Measurements from ENCODE around the gene NRIP2.

Gene NRIP2

DNA sequence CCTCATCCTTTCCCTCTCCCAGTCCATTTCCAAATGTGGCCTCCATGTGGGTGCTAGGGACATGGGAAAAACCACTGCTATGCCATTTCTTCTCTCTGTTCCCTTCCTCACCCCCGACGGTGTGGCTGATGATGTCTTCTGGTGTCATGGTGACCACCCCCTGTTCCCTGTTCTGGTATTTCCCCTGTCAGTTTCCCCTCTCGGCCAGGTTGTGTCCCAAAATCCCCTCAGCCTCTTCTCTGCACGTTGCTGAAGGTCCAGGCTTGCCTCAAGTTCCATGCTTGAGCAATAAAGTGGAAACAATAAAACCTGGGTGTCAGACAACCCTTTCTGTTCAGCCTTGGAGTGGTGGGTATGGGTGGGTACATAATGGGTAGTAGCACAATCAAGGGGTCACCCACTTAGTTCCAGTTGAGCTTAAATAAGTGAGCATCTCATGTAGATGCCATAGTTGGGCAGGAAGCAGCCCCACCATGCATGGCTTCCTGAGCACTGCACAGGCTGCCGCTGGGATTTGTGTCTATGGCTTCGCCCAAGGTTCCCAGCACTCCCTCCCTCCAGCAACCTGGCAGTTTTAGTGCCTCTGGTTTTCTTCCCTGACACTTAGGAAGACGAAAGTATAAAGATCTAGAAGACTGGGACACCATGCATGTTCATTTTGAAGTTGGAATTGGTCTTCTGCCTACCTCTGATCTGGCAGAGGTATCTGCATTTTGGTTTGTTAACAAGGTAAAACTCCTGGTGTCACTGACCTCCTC lies 31.0 kb downstream of the NRIP2 start:
- TF ChIP-seq, protein P1, sequence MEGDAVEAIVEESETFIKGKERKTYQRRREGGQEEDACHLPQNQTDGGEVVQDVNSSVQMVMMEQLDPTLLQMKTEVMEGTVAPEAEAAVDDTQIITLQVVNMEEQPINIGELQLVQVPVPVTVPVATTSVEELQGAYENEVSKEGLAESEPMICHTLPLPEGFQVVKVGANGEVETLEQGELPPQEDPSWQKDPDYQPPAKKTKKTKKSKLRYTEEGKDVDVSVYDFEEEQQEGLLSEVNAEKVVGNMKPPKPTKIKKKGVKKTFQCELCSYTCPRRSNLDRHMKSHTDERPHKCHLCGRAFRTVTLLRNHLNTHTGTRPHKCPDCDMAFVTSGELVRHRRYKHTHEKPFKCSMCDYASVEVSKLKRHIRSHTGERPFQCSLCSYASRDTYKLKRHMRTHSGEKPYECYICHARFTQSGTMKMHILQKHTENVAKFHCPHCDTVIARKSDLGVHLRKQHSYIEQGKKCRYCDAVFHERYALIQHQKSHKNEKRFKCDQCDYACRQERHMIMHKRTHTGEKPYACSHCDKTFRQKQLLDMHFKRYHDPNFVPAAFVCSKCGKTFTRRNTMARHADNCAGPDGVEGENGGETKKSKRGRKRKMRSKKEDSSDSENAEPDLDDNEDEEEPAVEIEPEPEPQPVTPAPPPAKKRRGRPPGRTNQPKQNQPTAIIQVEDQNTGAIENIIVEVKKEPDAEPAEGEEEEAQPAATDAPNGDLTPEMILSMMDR (IDR thresholded peaks at IDR 0.05; ENCODE audit: low read depth, low read length, poor library complexity, severe bottlenecking), result no peak
- TF ChIP-seq EZH2phosphoT487 (IDR thresholded peaks at IDR 0.05; ENCODE audit: borderline replicate concordance, low read length), result no peak
- Histone ChIP-seq H3K9me2 (replicated peaks; ENCODE audit: control insufficient read depth, low read length) (no peaks in the 10 kb centered on the region), H3K9me3 (ENCODE audit: control insufficient read depth, insufficient read depth, low read length) (no peaks in the 10 kb centered on the region), H3K36me3 (ENCODE audit: control insufficient read depth, low read length) (peaks cover 84% of the 10 kb centered on the region), H3K27ac (ENCODE audit: low read depth, low read length) (no peak overlapping the region), H3K4me2 (ENCODE audit: low read length) (no peak overlapping the region), H3F3A (ENCODE audit: control insufficient read depth, insufficient read depth) (peaks cover 26% of the 10 kb centered on the region), H3K79me2 (ENCODE audit: control insufficient read depth, low read length) (peaks cover 10% of the 10 kb centered on the region), H3K27me3 (ENCODE audit: control insufficient read depth, low read length) (no peaks in the 10 kb centered on the region), H3K4me3 (ENCODE audit: low read length) (no peak overlapping the region), H4K20me1 (ENCODE audit: control insufficient read depth, insufficient read depth, low read depth, low read length) (0 out of 2 replicates have a peak, but pooled peaks cover 3% of the 10 kb centered on the region), H3K4me1 (ENCODE audit: control insufficient read depth, low read length) (no peaks in the 10 kb centered on the region)

DNA sequence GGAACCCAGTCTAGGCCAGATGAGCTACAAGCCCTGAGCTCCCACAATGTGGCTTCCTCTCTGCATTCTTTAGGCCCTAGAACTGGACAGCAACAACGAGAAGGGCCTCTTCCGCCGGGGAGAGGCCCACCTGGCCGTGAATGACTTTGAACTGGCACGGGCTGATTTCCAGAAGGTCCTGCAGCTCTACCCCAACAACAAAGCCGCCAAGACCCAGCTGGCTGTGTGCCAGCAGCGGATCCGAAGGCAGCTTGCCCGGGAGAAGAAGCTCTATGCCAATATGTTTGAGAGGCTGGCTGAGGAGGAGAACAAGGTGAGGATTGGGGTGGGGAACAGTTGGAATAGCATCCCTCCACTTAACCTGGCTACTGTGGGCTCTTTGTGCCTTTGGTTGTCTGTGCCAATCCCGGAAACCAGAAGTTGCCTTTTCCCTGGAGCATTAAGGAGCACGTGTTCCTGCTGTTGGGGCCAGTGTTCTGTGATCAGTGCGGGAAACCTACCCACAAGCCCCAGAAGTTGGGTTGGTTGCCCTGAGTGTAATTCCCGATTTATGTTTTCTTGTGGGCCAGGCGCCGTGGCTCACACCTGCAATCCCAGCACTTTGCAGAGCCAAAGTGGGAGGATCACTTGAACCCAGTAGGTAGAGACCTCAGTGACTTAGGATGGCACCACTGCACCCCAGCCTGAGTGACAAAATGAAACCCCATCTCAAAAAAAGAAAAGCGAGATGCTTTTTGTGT lies 33.6 kb downstream of the NRIP2 start:
- Histone ChIP-seq H3K36me3 (ENCODE audit: control insufficient read depth, low read length) (peaks cover 100% of the 10 kb centered on the region), H3K27me3 (ENCODE audit: control insufficient read depth, low read length) (no peaks in the 10 kb centered on the region), H3K4me3 (ENCODE audit: low read length) (no peak overlapping the region), H3K9me3 (ENCODE audit: control insufficient read depth, insufficient read depth, low read length) (no peaks in the 10 kb centered on the region), H3F3A (ENCODE audit: control insufficient read depth, insufficient read depth) (peaks cover 19% of the 10 kb centered on the region), H3K4me2 (ENCODE audit: low read length) (no peak overlapping the region), H3K27ac (ENCODE audit: low read depth, low read length) (no peak overlapping the region), H3K4me1 (ENCODE audit: control insufficient read depth, low read length) (peaks cover 12% of the 10 kb centered on the region), H3K79me2 (ENCODE audit: control insufficient read depth, low read length) (peaks cover 36% of the 10 kb centered on the region), H4K20me1 (ENCODE audit: control insufficient read depth, insufficient read depth, low read depth, low read length) (peaks cover 27% of the 10 kb centered on the region), H3K9me2 (replicated peaks; ENCODE audit: control insufficient read depth, low read length) (no peaks in the 10 kb centered on the region)
- TF ChIP-seq EZH2phosphoT487 (IDR thresholded peaks at IDR 0.05; ENCODE audit: borderline replicate concordance, low read length), result no peak
- TF ChIP-seq, protein P1 (IDR thresholded peaks at IDR 0.05; ENCODE audit: low read depth, low read length, poor library complexity, severe bottlenecking), result no peak

DNA sequence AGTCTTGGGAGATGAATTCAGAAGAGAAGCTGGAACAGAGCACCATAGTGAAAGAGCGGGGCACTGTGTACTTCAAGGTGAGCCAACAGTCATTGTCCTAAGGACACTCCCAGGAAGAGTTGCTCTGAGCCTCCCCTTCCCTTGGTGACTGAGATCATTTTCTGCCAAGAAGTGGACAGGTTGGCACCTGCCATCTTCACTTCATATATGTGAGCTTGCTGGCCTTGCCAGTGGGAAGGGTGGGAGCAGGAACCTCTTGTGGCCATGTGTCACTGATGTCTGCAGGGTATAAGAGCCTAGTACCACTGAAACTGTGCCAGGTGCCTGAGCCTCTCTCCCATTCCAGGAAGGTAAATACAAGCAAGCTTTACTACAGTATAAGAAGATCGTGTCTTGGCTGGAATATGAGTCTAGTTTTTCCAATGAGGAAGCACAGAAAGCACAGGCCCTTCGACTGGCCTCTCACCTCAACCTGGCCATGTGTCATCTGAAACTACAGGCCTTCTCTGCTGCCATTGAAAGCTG lies 34.7 kb downstream of the NRIP2 start:
- TF ChIP-seq, protein P1 (IDR thresholded peaks at IDR 0.05; ENCODE audit: low read depth, low read length, poor library complexity, severe bottlenecking), result no peak
- no peak for TF ChIP-seq EZH2phosphoT487 (IDR thresholded peaks at IDR 0.05; ENCODE audit: borderline replicate concordance, low read length)
- H3F3A ChIP-seq (ENCODE audit: control insufficient read depth, insufficient read depth), result peaks cover 16% of the 10 kb centered on the region

More for the DNA sequence above, 34.7 kb downstream of the NRIP2 start:
- no peak overlapping the region for H3K4me2 ChIP-seq (ENCODE audit: low read length)
- no peaks in the 10 kb centered on the region for H3K9me2 ChIP-seq (replicated peaks; ENCODE audit: control insufficient read depth, low read length)
- H3K36me3 ChIP-seq (ENCODE audit: control insufficient read depth, low read length), result peaks cover 94% of the 10 kb centered on the region
- H3K27ac ChIP-seq (ENCODE audit: low read depth, low read length), result no peak overlapping the region
- H3K4me1 ChIP-seq (ENCODE audit: control insufficient read depth, low read length), result peaks cover 15% of the 10 kb centered on the region
- H3K27me3 ChIP-seq (ENCODE audit: control insufficient read depth, low read length), result no peaks in the 10 kb centered on the region
- no peak overlapping the region for H3K4me3 ChIP-seq (ENCODE audit: low read length)
- H4K20me1 ChIP-seq (ENCODE audit: control insufficient read depth, insufficient read depth, low read depth, low read length), result peaks cover 31% of the 10 kb centered on the region
- H3K9me3 ChIP-seq (ENCODE audit: control insufficient read depth, insufficient read depth, low read length), result no peaks in the 10 kb centered on the region
- H3K79me2 ChIP-seq (ENCODE audit: control insufficient read depth, low read length), result peaks cover 47% of the 10 kb centered on the region
